NCI-H1694 treated with DMSO at 0.1 percent for 48 hours (cell line): ENCODE measurements around the gene LASP1NB.
"Not testable (repeated sequence)": the region's sequence is repeated elsewhere in the genome, so short reads cannot be mapped to it uniquely, and the experiment has no call there.

Experiments used
- DNase-seq: peaks from one replicate; lab custom pipeline; 2025; lab: John Stamatoyannopoulos, UW

Gene LASP1NB

GRCh38 chr17:38967290-38967738, 41.9 kb downstream of the LASP1NB start, which contains the start of gene FBXO47:
TSS of gene FBXO47 (minus strand) at chr17:38967403. CDS start at chr17:38963025, 4,378 bp downstream.
- no peak for DNase-seq

DNA sequence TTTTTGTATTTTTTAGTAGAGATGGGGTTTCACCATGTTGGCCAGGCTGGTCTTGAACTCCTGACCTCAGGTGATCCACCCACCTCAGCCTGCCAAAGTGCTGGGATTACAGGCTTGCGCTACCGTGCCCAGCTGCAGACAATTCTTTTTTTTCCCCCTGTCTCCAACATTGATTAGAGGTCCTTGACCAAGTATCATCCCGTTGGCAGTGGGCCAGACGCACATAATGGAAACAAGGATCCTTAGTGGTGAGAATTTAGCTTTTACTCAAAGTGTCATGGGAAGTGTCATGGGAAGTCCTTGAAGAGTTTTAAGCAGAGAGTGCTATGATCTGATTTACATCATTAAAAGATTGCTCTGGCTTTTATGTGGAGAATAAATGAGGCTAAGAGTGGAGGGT, 43.9 kb downstream of the LASP1NB start:
- DNase-seq: no peak

DNA sequence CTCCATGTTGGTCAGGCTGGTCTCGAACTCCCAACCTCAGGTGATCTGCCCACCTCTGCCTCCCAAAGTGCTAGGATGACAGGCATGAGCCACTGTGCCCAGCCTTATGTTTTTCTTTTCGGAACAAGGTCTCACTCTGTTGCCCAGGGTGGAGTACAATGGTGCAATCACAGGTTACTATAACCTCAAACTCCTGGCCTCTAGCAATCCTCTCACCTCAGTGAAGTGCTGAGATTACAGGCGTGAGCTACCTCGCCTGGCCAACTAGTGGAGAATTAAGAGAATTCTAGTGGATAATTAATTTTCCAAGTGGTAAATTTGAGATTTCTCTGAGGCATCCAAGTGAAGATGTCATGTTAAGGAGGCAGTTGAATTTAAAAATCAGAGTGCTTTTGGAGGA, 44.7 kb downstream of the LASP1NB start:
- DNase-seq: no peak

DNA sequence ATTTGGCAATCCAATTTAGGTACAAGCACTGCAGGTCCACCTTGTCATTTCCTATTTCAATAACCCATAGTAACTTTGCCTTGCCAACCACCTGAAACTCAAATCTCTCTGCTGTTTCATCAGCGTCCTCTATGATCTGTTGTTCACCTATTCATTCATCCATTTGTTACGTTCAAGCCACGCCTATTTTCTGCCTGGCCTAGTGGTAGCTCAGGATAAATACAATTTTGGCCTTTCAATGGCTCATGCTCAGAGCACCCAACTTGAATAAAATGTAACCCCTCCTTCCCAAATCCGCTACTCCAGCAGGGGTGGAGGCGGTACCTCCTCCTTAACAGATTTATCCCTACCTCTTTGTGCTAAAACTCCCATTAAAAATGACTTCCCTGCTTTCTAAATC, 45.4 kb downstream of the LASP1NB start:
- no peak for DNase-seq

- DNase-seq: not testable (repeated sequence)
Observed at GRCh38 chr17:38976187-38976551, 50.8 kb downstream of the LASP1NB start.

- no peak for DNase-seq
Observed at GRCh38 chr17:38978180-38978579, 52.8 kb downstream of the LASP1NB start.
